Liver (tissue), 9 donors: ENCODE results near the gene DENND2D. TPM values are rescaled to one million over a fixed set of nuclear protein-coding genes. Genes with fewer than 3 reads are reported as not detected.

ENCODE experiments used
- DNase-seq: peaks from one replicate; pipeline ENCODE4 v3.0.0-alpha.2; 2017; ENCODE audit warnings: low spot score
- H3K27ac ChIP-seq, 2 donors: one replicate each; pipeline ENCODE4 v1.7.0; 2013; ENCODE audit warnings: inconsistent platforms in 2 of 2, low read length in 2 of 2, control low read depth in 1 of 2, low read depth in 1 of 2, mild to moderate bottlenecking in 1 of 2
- H3K27me3 ChIP-seq, 4 donors: one replicate each; pipeline versions ENCODE4 v1.6.1 to v1.7.0; 2013; ENCODE audit warnings: low read length in 3 of 4, inconsistent platforms in 1 of 4, mild to moderate bottlenecking in 1 of 4, moderate library complexity in 1 of 4; ENCODE audit not compliant: control insufficient read depth in 4 of 4, insufficient read depth in 4 of 4
- H3K36me3 ChIP-seq, 4 donors: one replicate each; pipeline versions ENCODE4 v1.6.1 to v1.7.0; 2013; ENCODE audit warnings: low read length in 3 of 4, mild to moderate bottlenecking in 3 of 4, low read depth in 1 of 4, moderate library complexity in 1 of 4; ENCODE audit not compliant: control insufficient read depth in 4 of 4, insufficient read depth in 3 of 4
- H3K4me1 ChIP-seq, 4 donors: one replicate each; pipeline versions ENCODE4 v1.6.1 to v1.7.0; 2013; ENCODE audit warnings: low read length in 3 of 4, mild to moderate bottlenecking in 3 of 4, moderate library complexity in 1 of 4; ENCODE audit not compliant: control insufficient read depth in 4 of 4, insufficient read depth in 4 of 4
- H3K4me3 ChIP-seq, 3 donors: one replicate each; pipeline versions ENCODE4 v1.6.1 to v1.7.0; 2013; ENCODE audit warnings: low read length in 3 of 3, control low read depth in 1 of 3, low read depth in 1 of 3, mild to moderate bottlenecking in 1 of 3
- H3K9ac ChIP-seq, 2 donors: one replicate each; pipeline ENCODE4 v1.7.0; 2013; ENCODE audit warnings: low read length in 2 of 2, mild to moderate bottlenecking in 2 of 2, moderate library complexity in 2 of 2, control low read depth in 1 of 2, low read depth in 1 of 2
- H3K9me3 ChIP-seq, 4 donors: one replicate each; pipeline versions ENCODE4 v1.6.1 to v1.7.0; 2013; ENCODE audit warnings: low read length in 3 of 4; ENCODE audit not compliant: control insufficient read depth in 4 of 4
- ATF3 ChIP-seq: IDR thresholded peaks from 2 replicates; pipeline ENCODE4 v1.6.1; 2016; ENCODE audit warnings: antibody characterized with exemption
- EGR1 ChIP-seq, 2 donors: IDR thresholded peaks; 2 replicates each; pipeline ENCODE4 v1.6.1; 2016 to 2018; ENCODE audit warnings: antibody characterized with exemption in 2 of 2, low read depth in 2 of 2
- FOXA1 ChIP-seq: IDR thresholded peaks from 2 replicates; pipeline ENCODE4 v1.6.1; 2016; ENCODE audit warnings: antibody characterized with exemption
- GABPA ChIP-seq, 2 donors: IDR thresholded peaks in 1 of 2; conservative IDR thresholded peaks in 1 of 2; 2 replicates each; pipeline ENCODE4 v1.6.1; 2016; ENCODE audit warnings: antibody characterized with exemption in 2 of 2, mild to moderate bottlenecking in 1 of 2, moderate library complexity in 1 of 2
- HNF4A ChIP-seq, 2 donors: conservative IDR thresholded peaks; 2 replicates each; pipeline ENCODE4 v1.6.1; 2016; ENCODE audit warnings: antibody characterized with exemption in 2 of 2, mild to moderate bottlenecking in 2 of 2
- JUND ChIP-seq, 2 donors: IDR thresholded peaks; 2 replicates each; pipeline ENCODE4 v1.6.1; 2016; ENCODE audit warnings: antibody characterized with exemption in 2 of 2
- MAX ChIP-seq: IDR thresholded peaks from 2 replicates; pipeline ENCODE4 v1.6.1; 2016; ENCODE audit warnings: antibody characterized with exemption
- NR2F2 ChIP-seq: IDR thresholded peaks from 2 replicates; pipeline ENCODE4 v1.6.1; 2016; ENCODE audit warnings: antibody characterized with exemption
- RXRA ChIP-seq, 2 donors: IDR thresholded peaks; 2 replicates each; pipeline ENCODE4 v1.6.1; 2017 to 2018; ENCODE audit warnings: antibody characterized with exemption in 2 of 2, mild to moderate bottlenecking in 1 of 2
- SP1 ChIP-seq: IDR thresholded peaks from 2 replicates; pipeline ENCODE4 v1.6.1; 2018; ENCODE audit warnings: antibody characterized with exemption, mild to moderate bottlenecking
- TAF1 ChIP-seq: conservative IDR thresholded peaks from 2 replicates; pipeline ENCODE4 v1.6.1; 2016; ENCODE audit warnings: antibody characterized with exemption, mild to moderate bottlenecking
- YY1 ChIP-seq: IDR thresholded peaks from 2 replicates; pipeline ENCODE4 v1.6.1; 2016; ENCODE audit warnings: antibody characterized with exemption, mild to moderate bottlenecking
- ZBTB33 ChIP-seq: IDR thresholded peaks from 2 replicates; pipeline ENCODE4 v1.6.1; 2016; ENCODE audit warnings: antibody characterized with exemption
- WGBS: extraction: QIAGEN DNeasy Blood & Tissue Kit; methylation state at CpG from one replicate; pipeline ENCODE4 v1.1.7; 2013; 5-methylcytosine and 5-hydroxymethylcytosine counted together
- polyA plus RNA-seq, 2 donors: library from polyadenylated mRNA; stranded (reverse) in 1 of 2; unstranded in 1 of 2; fragments of 200-250 nt in 1 of 2; fragments of >200 nt in 1 of 2; fragmentation: Nextera tagmentation in 1 of 2; extraction: Ambion mirVana in 1 of 2; gene quantifications; one replicate each; pipeline versions ENCODE4 v1.2.1 to v1.2.3, GENCODE V29; 2013 to 2015
- total RNA-seq, 2 donors: library from RNA; depleted of rRNA; stranded (reverse); fragments of >200 nt; gene quantifications; one replicate each; pipeline ENCODE4 v1.2.3, GENCODE V29; 2014
- TF ChIP-seq, protein P1 (sequence below): IDR thresholded peaks from 2 replicates; pipeline ENCODE4 v1.6.1; 2016; ENCODE audit warnings: antibody characterized with exemption, mild to moderate bottlenecking
- TF ChIP-seq, protein P2 (sequence below): fragments of 150-350 bp; IDR thresholded peaks from 2 replicates; pipeline ENCODE4 v1.5.1; 2017; ENCODE audit warnings: improper control_type of control experiment, low read depth, low read length; ENCODE audit not compliant: missing input control
- donor health status: healthy.
- donor health status: healthy.
- donor health status: healthy.
- donor health status: healthy.
- donor health status: healthy.

Gene DENND2D
- total and polyA plus RNA-seq, 4 donors = 8.8 to 20.7 (median 12.8) TPM

DNA sequence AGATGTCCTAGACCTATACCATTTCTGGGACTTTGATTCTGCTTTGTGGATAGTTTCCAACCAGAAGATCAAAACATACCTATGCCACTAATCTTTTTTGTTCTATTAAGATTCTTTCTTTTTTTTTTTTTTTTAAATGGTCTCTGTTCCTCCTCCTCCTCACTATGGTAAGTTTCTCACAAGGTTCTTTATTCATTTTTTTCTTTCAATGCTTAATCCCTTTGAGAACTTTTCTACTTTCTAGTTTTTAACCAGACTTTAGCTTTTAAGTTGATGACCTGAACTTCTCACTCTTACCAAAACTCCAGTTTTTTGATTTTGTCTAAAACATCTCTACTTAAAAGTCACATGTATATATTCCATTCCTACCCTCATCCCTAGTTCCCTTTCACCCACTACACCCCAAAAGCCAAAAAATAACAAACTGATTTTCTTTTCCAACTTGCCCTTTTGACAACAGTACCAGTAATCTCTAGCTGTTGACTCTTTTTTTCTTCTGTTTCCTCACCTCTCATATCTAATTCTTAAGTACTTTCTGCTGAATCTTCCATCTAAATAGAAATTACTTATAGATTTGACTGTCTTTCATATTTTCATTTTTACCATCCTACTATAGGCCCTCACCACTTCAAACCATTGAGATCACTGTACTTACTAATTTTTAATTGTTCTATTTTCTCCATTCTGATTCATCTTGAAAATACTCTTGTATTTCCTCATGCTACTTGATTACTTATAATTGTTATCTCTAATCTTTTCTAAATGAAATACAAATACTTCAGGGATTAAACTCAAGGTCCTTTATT is 54.3 kb downstream of the DENND2D start:
- Histone ChIP-seq H3K36me3 (peaks cover 1 to 18% (median 9%) of the 10 kb centered on the region in 4 donors), H3K27me3 (no peaks in the 10 kb centered on the region), H3K4me3 (no peak overlapping the region), H3K9me3 (no peaks in the 10 kb centered on the region), H3K4me1 (peaks cover 1 to 57% (median 48%) of the 10 kb centered on the region in 4 donors), H3K27ac (no peak overlapping the region), H3K9ac (no peak overlapping the region)
- no peak for DNase-seq
- TF ChIP-seq HNF4A (conservative IDR thresholded peaks at IDR 0.05) (no peak), NR2F2 (no peak), RXRA (IDR thresholded peaks at IDR 0.05) (no peak), MAX (no peak), YY1 (no peak), TAF1 (no peak)
- TF ChIP-seq, protein P1, sequence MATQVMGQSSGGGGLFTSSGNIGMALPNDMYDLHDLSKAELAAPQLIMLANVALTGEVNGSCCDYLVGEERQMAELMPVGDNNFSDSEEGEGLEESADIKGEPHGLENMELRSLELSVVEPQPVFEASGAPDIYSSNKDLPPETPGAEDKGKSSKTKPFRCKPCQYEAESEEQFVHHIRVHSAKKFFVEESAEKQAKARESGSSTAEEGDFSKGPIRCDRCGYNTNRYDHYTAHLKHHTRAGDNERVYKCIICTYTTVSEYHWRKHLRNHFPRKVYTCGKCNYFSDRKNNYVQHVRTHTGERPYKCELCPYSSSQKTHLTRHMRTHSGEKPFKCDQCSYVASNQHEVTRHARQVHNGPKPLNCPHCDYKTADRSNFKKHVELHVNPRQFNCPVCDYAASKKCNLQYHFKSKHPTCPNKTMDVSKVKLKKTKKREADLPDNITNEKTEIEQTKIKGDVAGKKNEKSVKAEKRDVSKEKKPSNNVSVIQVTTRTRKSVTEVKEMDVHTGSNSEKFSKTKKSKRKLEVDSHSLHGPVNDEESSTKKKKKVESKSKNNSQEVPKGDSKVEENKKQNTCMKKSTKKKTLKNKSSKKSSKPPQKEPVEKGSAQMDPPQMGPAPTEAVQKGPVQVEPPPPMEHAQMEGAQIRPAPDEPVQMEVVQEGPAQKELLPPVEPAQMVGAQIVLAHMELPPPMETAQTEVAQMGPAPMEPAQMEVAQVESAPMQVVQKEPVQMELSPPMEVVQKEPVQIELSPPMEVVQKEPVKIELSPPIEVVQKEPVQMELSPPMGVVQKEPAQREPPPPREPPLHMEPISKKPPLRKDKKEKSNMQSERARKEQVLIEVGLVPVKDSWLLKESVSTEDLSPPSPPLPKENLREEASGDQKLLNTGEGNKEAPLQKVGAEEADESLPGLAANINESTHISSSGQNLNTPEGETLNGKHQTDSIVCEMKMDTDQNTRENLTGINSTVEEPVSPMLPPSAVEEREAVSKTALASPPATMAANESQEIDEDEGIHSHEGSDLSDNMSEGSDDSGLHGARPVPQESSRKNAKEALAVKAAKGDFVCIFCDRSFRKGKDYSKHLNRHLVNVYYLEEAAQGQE = no peak

DNA sequence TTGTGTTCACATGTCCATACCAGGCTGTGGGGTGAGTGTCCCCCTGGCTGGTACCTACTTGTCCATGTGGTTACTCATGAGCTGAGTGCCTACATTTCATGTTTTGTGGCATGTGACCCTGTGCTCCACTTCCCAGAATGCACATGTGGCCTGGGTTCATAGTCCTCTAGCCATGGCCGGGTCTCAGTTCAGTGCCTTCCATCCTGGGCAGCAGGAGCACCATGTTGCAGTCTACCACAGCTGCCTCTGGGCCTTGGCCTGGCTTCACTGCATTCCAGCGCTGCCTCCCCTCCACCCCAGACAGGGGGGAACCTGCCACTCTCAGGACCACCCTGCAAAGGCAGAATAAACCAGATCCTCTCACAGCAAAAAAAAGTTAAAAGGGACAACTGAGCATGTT is 54.9 kb downstream of the DENND2D start:
- H3K36me3 ChIP-seq = peaks cover 1 to 18% (median 9%) of the 10 kb centered on the region in 4 donors
- H3K4me3 ChIP-seq = no peak overlapping the region
- no peak for TF ChIP-seq FOXA1
- peak; percentile 54 to 64 for TF ChIP-seq HNF4A (conservative IDR thresholded peaks at IDR 0.05)
- TF ChIP-seq SP1 = peak; percentile 22
- no peak for TF ChIP-seq MAX
- TF ChIP-seq EGR1 (IDR thresholded peaks at IDR 0.05; ENCODE audit: low read depth in 2 of 2) = no peak
- no peak for DNase-seq
- no peaks in the 10 kb centered on the region for H3K27me3 ChIP-seq
- H3K4me1 ChIP-seq = peaks cover 1 to 60% (median 54%) of the 10 kb centered on the region in 4 donors
- no peak overlapping the region for H3K9ac ChIP-seq
- H3K9me3 ChIP-seq = no peaks in the 10 kb centered on the region
- H3K27ac ChIP-seq = no peak overlapping the region
- 64% methylated on average over 2 of the region's 2 CpGs for WGBS

DNA sequence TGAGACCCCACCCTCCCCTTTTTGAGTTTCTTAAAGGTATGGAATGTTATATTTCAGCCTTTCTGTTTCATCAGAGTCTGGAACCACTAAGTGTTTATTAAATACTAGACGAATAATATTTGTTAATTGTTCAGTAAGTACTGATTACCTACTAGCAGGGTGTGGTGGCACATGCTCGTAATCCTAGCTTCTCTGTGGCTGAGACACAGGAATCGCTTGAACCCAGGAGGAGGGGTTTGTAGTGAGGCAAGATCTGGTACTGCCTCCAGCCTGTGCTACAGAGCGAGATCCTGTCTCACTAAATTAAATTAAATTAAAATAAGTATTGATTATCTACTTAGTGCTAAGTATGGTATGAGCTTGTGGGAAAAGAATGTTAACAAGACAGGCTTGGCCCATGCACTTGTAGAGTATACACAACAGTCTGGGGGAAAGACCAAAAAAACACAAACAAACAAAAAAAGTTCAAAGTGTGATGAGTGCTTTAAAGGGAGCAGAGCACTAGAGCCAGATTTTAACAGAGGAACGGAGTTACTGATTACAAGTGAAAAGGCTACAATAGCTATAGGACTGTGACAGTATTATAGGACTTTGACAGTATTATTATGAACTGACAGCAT is 58.0 kb downstream of the DENND2D start:
- Histone ChIP-seq H3K4me3 (peak overlapping the region in 2 of 3 donors; percentile 6 to 36), H3K4me1 (peaks cover 4 to 60% (median 51%) of the 10 kb centered on the region in 4 donors), H3K9me3 (no peaks in the 10 kb centered on the region), H3K27me3 (no peaks in the 10 kb centered on the region), H3K9ac (peak overlapping the region; percentile 27 to 54), H3K27ac (peak overlapping the region; percentile 41 to 99), H3K36me3 (no peaks in the 10 kb centered on the region)
- no peak for DNase-seq
- 30% methylated on average over 5 of the region's 5 CpGs for WGBS
- peak; percentile 9 for TF ChIP-seq YY1
- TF ChIP-seq GABPA (IDR thresholded peaks at IDR 0.05 in 1 of 2, conservative IDR thresholded peaks at IDR 0.05 in 1 of 2) = no peak
- TF ChIP-seq JUND (IDR thresholded peaks at IDR 0.05) = peak in 1 of 2 donors; percentile 31
- TF ChIP-seq ZBTB33 = no peak
- no peak for TF ChIP-seq EGR1 (IDR thresholded peaks at IDR 0.05; ENCODE audit: low read depth in 2 of 2)
- TF ChIP-seq NR2F2 = no peak
- TF ChIP-seq FOXA1 = peak; percentile 49
- TF ChIP-seq ATF3 = no peak
- TF ChIP-seq MAX = no peak
- peak; percentile 42 to 62 for TF ChIP-seq RXRA (IDR thresholded peaks at IDR 0.05)
- peak; percentile 70 to 71 for TF ChIP-seq HNF4A (conservative IDR thresholded peaks at IDR 0.05)
- TF ChIP-seq, protein P2, sequence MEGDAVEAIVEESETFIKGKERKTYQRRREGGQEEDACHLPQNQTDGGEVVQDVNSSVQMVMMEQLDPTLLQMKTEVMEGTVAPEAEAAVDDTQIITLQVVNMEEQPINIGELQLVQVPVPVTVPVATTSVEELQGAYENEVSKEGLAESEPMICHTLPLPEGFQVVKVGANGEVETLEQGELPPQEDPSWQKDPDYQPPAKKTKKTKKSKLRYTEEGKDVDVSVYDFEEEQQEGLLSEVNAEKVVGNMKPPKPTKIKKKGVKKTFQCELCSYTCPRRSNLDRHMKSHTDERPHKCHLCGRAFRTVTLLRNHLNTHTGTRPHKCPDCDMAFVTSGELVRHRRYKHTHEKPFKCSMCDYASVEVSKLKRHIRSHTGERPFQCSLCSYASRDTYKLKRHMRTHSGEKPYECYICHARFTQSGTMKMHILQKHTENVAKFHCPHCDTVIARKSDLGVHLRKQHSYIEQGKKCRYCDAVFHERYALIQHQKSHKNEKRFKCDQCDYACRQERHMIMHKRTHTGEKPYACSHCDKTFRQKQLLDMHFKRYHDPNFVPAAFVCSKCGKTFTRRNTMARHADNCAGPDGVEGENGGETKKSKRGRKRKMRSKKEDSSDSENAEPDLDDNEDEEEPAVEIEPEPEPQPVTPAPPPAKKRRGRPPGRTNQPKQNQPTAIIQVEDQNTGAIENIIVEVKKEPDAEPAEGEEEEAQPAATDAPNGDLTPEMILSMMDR = no peak
